GM12801 (cell line): ENCODE results near the gene CRYL1.

Experiments used
- TF ChIP-seq, protein P1 (sequence below): IDR thresholded peaks from one replicate; pipeline ENCODE4 v1.5.1; 2011; ENCODE audit warnings: control low read depth; ENCODE audit not compliant: insufficient read length; ENCODE audit errors: extremely low read depth

CRYL1 gene

DNA sequence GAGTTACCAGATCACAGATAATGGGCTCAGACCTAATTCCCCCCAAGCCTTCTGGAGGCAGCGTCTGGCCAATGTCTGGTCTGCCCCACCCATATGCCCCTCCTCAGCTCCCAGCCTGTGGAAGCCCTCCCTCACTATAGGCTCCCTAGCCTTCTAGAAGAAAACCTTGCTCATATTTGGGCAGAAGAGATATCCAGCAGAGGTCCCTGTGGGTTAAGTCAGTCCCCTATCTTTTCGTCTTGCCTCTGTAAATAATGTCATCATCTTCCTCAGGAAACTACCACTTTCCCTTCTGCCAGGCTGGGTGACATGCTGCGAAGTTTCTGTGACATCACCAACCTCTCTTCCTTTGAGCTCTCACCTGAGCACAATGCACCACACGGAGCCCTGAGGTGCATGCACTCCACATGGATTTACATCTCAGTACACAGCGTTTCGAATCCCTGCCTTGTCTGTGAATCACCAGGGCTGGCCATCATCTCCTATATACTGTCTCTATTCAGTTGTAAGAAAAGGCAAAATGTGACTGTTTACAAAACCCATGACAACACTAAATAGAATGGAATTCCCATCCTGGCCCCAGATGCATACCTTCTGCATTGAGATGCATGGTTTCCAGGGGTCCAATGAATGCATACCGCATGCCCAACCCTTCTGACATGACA lies 112.8 kb downstream of the CRYL1 start:
- TF ChIP-seq, protein P1, sequence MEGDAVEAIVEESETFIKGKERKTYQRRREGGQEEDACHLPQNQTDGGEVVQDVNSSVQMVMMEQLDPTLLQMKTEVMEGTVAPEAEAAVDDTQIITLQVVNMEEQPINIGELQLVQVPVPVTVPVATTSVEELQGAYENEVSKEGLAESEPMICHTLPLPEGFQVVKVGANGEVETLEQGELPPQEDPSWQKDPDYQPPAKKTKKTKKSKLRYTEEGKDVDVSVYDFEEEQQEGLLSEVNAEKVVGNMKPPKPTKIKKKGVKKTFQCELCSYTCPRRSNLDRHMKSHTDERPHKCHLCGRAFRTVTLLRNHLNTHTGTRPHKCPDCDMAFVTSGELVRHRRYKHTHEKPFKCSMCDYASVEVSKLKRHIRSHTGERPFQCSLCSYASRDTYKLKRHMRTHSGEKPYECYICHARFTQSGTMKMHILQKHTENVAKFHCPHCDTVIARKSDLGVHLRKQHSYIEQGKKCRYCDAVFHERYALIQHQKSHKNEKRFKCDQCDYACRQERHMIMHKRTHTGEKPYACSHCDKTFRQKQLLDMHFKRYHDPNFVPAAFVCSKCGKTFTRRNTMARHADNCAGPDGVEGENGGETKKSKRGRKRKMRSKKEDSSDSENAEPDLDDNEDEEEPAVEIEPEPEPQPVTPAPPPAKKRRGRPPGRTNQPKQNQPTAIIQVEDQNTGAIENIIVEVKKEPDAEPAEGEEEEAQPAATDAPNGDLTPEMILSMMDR: no peak

DNA sequence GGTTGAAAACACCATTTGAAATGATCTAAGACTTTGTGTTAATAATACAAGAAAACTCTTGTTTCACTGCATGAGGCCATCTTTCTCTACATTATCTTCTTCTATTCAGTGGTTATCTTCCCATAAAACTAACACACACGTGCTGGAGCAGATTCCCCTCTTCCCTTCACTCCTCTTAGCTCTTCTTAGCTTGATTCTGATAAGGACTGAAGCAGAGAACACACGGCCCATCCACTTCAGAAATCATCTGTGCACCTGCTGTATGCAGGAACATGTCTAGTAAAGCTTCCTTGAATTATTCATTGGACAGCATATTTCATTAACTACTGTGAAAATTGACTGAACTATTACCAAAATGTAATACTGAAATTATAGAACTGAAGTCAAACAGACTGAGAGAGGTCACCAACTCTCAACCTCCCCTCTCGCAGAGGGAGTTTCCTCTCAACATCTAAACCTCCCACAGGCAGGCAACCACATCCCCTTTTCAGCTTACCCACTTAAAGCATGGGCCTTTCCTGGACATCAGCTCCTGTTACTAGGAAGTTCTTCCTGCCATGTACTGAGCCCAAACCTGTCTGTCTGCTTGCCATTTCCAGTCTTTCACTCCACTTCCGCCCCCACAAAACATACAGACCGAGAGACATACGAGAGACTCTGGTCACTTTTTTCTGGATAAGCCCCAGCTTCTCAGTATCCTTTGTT lies 113.9 kb downstream of the CRYL1 start:
- TF ChIP-seq, protein P1: no peak

DNA sequence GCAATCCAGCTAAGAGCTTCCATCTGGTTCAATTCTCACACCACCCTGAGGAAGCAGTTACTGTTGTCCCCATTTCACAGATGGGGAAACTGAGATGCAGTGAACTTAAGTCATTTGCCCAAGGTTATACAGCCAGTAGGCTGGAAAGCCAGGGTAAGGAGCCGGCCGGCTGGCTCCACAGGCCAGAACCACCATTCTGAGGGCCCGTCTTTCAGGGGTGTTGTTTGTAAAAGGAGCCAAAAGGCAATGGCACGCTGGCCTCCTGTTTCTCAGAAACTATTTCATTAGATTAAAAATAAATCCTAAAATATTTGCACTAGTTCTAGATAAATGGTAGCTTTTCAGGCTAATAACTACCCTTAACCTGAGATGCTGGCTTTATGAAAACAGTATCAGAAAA lies 114.9 kb downstream of the CRYL1 start:
- TF ChIP-seq, protein P1: no peak

DNA sequence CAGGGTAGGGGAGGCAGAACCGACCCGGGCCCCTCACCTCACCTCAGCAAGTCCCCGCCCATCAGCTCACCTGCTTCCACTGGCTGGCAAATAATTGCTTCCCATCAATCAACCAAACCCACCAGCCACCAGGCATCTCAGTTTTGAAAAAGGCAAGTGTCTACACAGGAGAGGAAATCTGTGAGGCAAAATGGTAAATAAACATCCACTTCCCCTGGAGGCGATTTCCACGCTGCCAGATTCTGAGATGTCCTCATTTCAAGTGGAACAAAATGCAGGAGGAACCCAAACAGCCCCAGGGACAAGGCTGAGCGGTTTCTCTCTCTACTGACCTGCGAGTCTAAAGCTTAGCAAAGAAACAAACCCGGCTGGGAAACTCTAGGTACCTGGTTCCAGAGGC lies 117.5 kb downstream of the CRYL1 start:
- TF ChIP-seq, protein P1: no peak

DNA sequence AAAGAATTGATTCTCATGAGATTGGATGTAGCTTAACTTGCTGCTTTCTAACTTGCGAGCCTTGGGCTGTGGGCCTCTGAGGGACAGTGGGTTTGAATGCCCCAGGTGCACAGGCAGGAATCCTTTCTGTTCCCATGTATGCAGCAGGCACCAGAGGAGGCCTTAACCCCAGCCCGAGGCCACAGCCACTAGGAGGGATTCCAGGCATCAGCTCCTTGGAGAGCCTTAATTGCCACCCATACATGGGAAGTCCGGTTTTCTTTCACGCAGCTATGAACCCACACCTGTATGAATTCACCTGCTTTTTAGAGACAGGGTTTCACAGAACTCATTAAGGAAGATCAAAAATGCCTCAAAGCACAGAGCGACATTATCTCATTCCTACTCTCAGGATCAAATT lies 117.9 kb downstream of the CRYL1 start:
- TF ChIP-seq, protein P1: no peak

DNA sequence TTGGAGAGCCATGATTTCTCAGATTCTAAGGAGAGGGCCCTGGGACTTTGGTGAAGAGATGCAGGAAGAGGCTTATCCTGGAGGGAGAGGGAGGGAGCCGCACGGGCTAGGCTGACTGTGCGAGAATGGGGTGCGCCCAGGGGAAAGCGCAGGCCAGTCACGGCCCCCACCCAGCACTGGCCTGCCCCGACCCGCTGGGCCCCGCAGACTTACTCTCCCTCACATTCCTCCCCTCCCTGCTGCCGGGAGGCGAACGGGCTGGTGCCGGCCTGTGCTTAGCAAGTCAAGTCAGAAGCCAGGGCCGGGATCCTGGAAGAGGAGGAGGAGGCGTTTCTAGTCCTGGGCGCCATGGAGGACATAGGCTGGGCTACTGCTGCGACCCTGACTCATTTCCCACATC lies 120.0 kb downstream of the CRYL1 start:
- TF ChIP-seq, protein P1: no peak

DNA sequence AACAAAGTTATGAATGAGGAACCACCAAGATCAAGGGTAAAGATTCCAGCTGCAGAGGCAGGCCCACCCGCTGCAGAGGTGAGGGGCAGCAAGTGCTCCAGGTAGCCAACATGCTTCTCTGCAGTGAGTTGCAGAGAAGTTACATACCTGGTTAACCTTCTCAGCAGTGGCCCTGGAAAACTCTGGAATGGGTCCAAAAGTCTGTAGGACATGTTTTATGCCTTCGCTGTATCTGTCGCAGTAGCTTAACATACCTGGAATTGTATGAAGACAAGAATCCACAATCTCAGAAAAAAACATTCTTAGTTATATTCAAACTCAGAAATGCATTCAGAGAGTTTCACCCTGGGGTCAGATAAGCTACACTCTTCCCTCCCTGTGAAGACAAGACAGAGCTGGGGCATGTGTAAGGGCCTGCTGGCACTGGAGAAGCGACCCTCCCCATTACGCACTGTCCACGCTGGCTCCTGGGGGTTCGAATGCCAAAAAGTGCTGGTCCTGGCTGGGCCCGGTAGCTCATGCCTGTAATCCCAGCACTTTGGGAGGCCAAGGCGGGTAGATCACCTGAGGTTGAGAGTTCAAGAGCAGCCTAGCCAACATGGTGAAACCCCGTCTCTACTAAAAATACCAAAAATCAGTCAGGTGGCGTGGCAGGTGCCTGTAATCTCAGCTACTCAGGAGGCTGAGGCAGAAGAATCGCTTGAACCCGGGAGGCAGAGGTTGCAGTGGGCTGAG lies 121.0 kb downstream of the CRYL1 start:
- TF ChIP-seq, protein P1: no peak
